ENCODE data around the gene KCNAB1. TPM values are rescaled to one million over a fixed set of nuclear protein-coding genes. Genes with fewer than 3 reads are reported as not detected.

KCNAB1 gene
- total and polyA plus RNA-seq, 2 of the 8 experiments (the other 6 are each of a cell fraction or from before 2014, with no cell fraction given) = 0.51 to 2.3 TPM

- Histone ChIP-seq H2BK15ac (ENCODE audit: low read length) (no peak overlapping the region), H3K27me3 (replicated peaks in 1 of 4; ENCODE audit: control insufficient read depth in 3 of 4, extremely low read depth in 1 of 4, insufficient read depth in 3 of 4, low read length in 3 of 4) (no peaks in the 10 kb centered on the region), H3K4me3 (ENCODE audit: extremely low read depth in 1 of 4, insufficient read depth in 2 of 4, low read depth in 3 of 4, low read length in 4 of 4) (no peak overlapping the region), H3K56ac (replicated peaks; ENCODE audit: insufficient read length, low read depth, low read length) (no peak overlapping the region), H2AK5ac (ENCODE audit: low read depth, low read length) (no peak overlapping the region), H3K23me2 (ENCODE audit: low read depth, low read length) (no peaks in the 10 kb centered on the region), H4K20me1 (replicated peaks in 1 of 2; ENCODE audit: control insufficient read depth in 1 of 2, insufficient read depth in 2 of 2, low read length in 2 of 2) (peaks cover 0 to 1% of the 10 kb centered on the region in 2 experiments), H2BK12ac (ENCODE audit: low read depth, low read length) (no peak overlapping the region), H4K91ac (replicated peaks; ENCODE audit: insufficient read length, low read length) (no peak overlapping the region), H3K4me1 (replicated peaks in 1 of 4; ENCODE audit: control insufficient read depth in 3 of 4, insufficient read depth in 4 of 4, low read length in 3 of 4) (no peaks in the 10 kb centered on the region), H2BK5ac (ENCODE audit: low read depth, low read length) (no peak overlapping the region), H3K27ac (ENCODE audit: low read depth, low read length) (no peak overlapping the region), H3K79me1 (ENCODE audit: low read depth, low read length) (no peaks in the 10 kb centered on the region; the same call in 1 of the 2 replicates), H3K18ac (ENCODE audit: extremely low read depth, low read length) (no peak overlapping the region), H3K36me3 (ENCODE audit: control insufficient read depth in 2 of 4, insufficient read depth in 4 of 4, low read length in 3 of 4) (peaks cover 18 to 78% (median 39%) of the 10 kb centered on the region in 4 experiments), H3K79me2 (ENCODE audit: control insufficient read depth in 1 of 2, insufficient read depth in 2 of 2, low read length in 2 of 2) (peaks cover 0 to 32% of the 10 kb centered on the region in 2 experiments; a peak in 2 of 4 replicates), H3K9ac (replicated peaks in 1 of 4; ENCODE audit: extremely low read depth in 1 of 4, low read depth in 3 of 4, low read length in 3 of 4) (no peak overlapping the region), H2BK120ac (replicated peaks; ENCODE audit: low read depth, low read length) (no peak overlapping the region), H3K4me2 (ENCODE audit: insufficient read depth in 1 of 2, low read depth in 2 of 2, low read length in 2 of 2) (no peak overlapping the region), H2BK20ac (ENCODE audit: low read length) (no peak overlapping the region), H3K23ac (ENCODE audit: insufficient read length) (no peak overlapping the region), H3K9me3 (ENCODE audit: insufficient read depth in 2 of 2, low read depth in 1 of 2, low read length in 1 of 2) (no peaks in the 10 kb centered on the region), H4K8ac (ENCODE audit: extremely low read depth, insufficient read depth, low read length) (no peak overlapping the region), H2AFZ (ENCODE audit: low read length) (no peak overlapping the region), H3K4ac (replicated peaks; ENCODE audit: insufficient read length, low read depth, low read length) (no peak overlapping the region), H4K5ac (ENCODE audit: insufficient read length, low read depth, low read length) (no peak overlapping the region), H3K14ac (ENCODE audit: insufficient read length) (no peak overlapping the region)
- POLR2A ChIA-PET (ENCODE audit: partially characterized antibody) = interaction anchor here (0.7 to 3.5 kb wide), 5 partner anchors 11 to 206 kb away, joined by 3 to 19 read pairs (median 3); partner anchors contain the start of gene SSR3
- CTCF ChIA-PET (ENCODE audit: partially characterized antibody) = interaction anchor here (0.5 to 2.8 kb wide), 13 partner anchors 8 to 594 kb away, joined by 3 to 12 read pairs (median 4); partner anchors contain the start of gene SSR3
- WGBS, 2 experiments (ENCODE audit: extremely low coverage in 1 of 2, insufficient coverage in 1 of 2, insufficient read length in 1 of 2, insufficient replicate concordance in 2 of 2, low coverage in 1 of 2, low lambda C conversion rate in 2 of 2, missing lambda C conversion rate in 1 of 2) = 84% methylated on average over 2 of the region's 2 CpGs; no CpG with 5 or more reads in 1 of the 2 experiments
- DNase-seq (ENCODE audit: low read depth in 1 of 2, low spot score in 2 of 2) = no peak
- no peak for FAIRE-seq
- TF ChIP-seq JUND (IDR thresholded peaks at IDR 0.05; ENCODE audit: low read length) = no peak
- TF ChIP-seq ATF2 (IDR thresholded peaks at IDR 0.05; ENCODE audit: low read length) = no peak
- TF ChIP-seq EP300 (IDR thresholded peaks at IDR 0.05; ENCODE audit: borderline replicate concordance in 1 of 2, low read depth in 2 of 2, low read length in 2 of 2) = no peak
- TF ChIP-seq SIX5 (IDR thresholded peaks at IDR 0.05; ENCODE audit: low read depth, low read length) = no peak
- TF ChIP-seq KDM5A (IDR thresholded peaks at IDR 0.05; ENCODE audit: low read length) = no peak
- TF ChIP-seq CHD2 (IDR thresholded peaks at IDR 0.05; ENCODE audit: low read length) = no peak
- TF ChIP-seq HDAC2 (IDR thresholded peaks at IDR 0.05; ENCODE audit: borderline replicate concordance in 1 of 2, low read depth in 2 of 2, low read length in 2 of 2) = no peak
- TF ChIP-seq SIN3A (conservative IDR thresholded peaks at IDR 0.05 in 1 of 2, IDR thresholded peaks at IDR 0.05 in 1 of 2; ENCODE audit: low read depth in 1 of 2, low read length in 2 of 2) = no peak
- no peak for TF ChIP-seq NRF1 (IDR thresholded peaks at IDR 0.05; ENCODE audit: low read depth, low read length)
These were observed 422.7 kb downstream of the KCNAB1 start for GRCh38 chr3:156543043-156543555.

All from H1 (cell line).